DND-41 (cell line): Measurements from ENCODE around the gene NPFFR1.

Source experiments
- ATAC-seq: fragments of 200-7000 bp; cut with Tn5 transposase; 3 replicates; pipeline ENCODE4 v1.9.1; 2021; ENCODE audit warnings: low read depth; ENCODE audit not compliant: insufficient read depth
- DNase-seq: peaks from one replicate; pipeline ENCODE4 v3.0.0-alpha.2; 2020
- H2AFZ ChIP-seq: 2 replicates; pipeline ENCODE4 v1.6.0; 2012; ENCODE audit warnings: low read depth, low read length
- H3K27ac ChIP-seq: 2 replicates; pipeline ENCODE4 v1.5.1; 2012; ENCODE audit warnings: low read length, inconsistent platforms
- H3K27me3 ChIP-seq: fragments of 200-600 bp; sonication (generic); 2 replicates; pipeline ENCODE4 v1.6.0; 2012; ENCODE audit warnings: low read length, mild to moderate bottlenecking, inconsistent platforms; ENCODE audit not compliant: insufficient read depth, poor library complexity
- H3K36me3 ChIP-seq: 2 replicates; pipeline ENCODE4 v1.5.1; 2012; ENCODE audit warnings: low read length, inconsistent platforms; ENCODE audit not compliant: insufficient read depth
- H3K4me1 ChIP-seq: 2 replicates; pipeline ENCODE4 v1.5.1; 2012; ENCODE audit warnings: mild to moderate bottlenecking, low read length; ENCODE audit not compliant: insufficient read depth
- H3K4me2 ChIP-seq: 2 replicates; pipeline ENCODE4 v1.6.0; 2012; ENCODE audit warnings: mild to moderate bottlenecking, moderate library complexity, low read length, inconsistent platforms; ENCODE audit not compliant: insufficient read depth
- H3K4me3 ChIP-seq, 2 experiments: fragments of 200-600 bp in 1 of 2; shearing (Covaris generic) in 1 of 2; 2 replicates each; pipeline ENCODE4 v1.5.1; 2012 to 2016; ENCODE audit warnings: inconsistent platforms in 2 of 2, low read length in 2 of 2, mild to moderate bottlenecking in 2 of 2, low read depth in 1 of 2, moderate library complexity in 1 of 2
- H3K79me2 ChIP-seq: 2 replicates; pipeline ENCODE4 v1.6.0; 2012; ENCODE audit warnings: low read length, inconsistent platforms; ENCODE audit not compliant: insufficient read depth
- H3K9ac ChIP-seq: 2 replicates; pipeline ENCODE4 v1.6.0; 2012; ENCODE audit warnings: low read depth, mild to moderate bottlenecking, inconsistent platforms, low read length, moderate library complexity
- H3K9me3 ChIP-seq: 2 replicates; pipeline ENCODE4 v1.5.1; 2012; ENCODE audit warnings: low read length, moderate library complexity, mild to moderate bottlenecking, inconsistent platforms; ENCODE audit not compliant: insufficient read depth, severe bottlenecking
- H4K20me1 ChIP-seq: 2 replicates; pipeline ENCODE4 v1.6.0; 2012; ENCODE audit warnings: low read length; ENCODE audit not compliant: insufficient read depth
- EZH2 ChIP-seq: IDR thresholded peaks from 3 replicates; pipeline ENCODE4 v1.6.1; 2012; ENCODE audit warnings: borderline replicate concordance, low read depth, mild to moderate bottlenecking, moderate library complexity, low read length, inconsistent platforms; ENCODE audit not compliant: severe bottlenecking
- TF ChIP-seq, protein P1 (sequence below): IDR thresholded peaks from 2 replicates; pipeline ENCODE4 v1.5.1; 2012; ENCODE audit warnings: borderline replicate concordance, low read length, moderate library complexity, mild to moderate bottlenecking; ENCODE audit not compliant: poor library complexity, severe bottlenecking; ENCODE audit errors: extremely low read depth

Gene NPFFR1

GRCh38 chr10:70323138-70323696 lies 39.4 kb upstream of the NPFFR1 start:
- Histone ChIP-seq H3K4me2 (no peak overlapping the region), H3K36me3 (peaks cover 44% of the 10 kb centered on the region), H3K9me3 (no peaks in the 10 kb centered on the region), H3K27ac (no peak overlapping the region), H3K27me3 (no peaks in the 10 kb centered on the region), H3K79me2 (peaks cover 3% of the 10 kb centered on the region; the same call in 1 of the 2 replicates), H4K20me1 (peaks cover 29% of the 10 kb centered on the region), H3K4me3 (no peak overlapping the region), H2AFZ (no peak overlapping the region), H3K9ac (no peak overlapping the region), H3K4me1 (no peaks in the 10 kb centered on the region)
- ATAC-seq (no peak), DNase-seq (no peak)
- TF ChIP-seq, protein P1, sequence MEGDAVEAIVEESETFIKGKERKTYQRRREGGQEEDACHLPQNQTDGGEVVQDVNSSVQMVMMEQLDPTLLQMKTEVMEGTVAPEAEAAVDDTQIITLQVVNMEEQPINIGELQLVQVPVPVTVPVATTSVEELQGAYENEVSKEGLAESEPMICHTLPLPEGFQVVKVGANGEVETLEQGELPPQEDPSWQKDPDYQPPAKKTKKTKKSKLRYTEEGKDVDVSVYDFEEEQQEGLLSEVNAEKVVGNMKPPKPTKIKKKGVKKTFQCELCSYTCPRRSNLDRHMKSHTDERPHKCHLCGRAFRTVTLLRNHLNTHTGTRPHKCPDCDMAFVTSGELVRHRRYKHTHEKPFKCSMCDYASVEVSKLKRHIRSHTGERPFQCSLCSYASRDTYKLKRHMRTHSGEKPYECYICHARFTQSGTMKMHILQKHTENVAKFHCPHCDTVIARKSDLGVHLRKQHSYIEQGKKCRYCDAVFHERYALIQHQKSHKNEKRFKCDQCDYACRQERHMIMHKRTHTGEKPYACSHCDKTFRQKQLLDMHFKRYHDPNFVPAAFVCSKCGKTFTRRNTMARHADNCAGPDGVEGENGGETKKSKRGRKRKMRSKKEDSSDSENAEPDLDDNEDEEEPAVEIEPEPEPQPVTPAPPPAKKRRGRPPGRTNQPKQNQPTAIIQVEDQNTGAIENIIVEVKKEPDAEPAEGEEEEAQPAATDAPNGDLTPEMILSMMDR: no peak
- no peak for TF ChIP-seq EZH2

GRCh38 chr10:70321897-70322890 lies 38.4 kb upstream of the NPFFR1 start:
- H3K9me3 ChIP-seq: no peaks in the 10 kb centered on the region
- no peaks in the 10 kb centered on the region for H3K79me2 ChIP-seq
- ATAC-seq (no peak), DNase-seq (no peak)
- no peak overlapping the region for H3K4me2 ChIP-seq
- no peak for TF ChIP-seq EZH2
- TF ChIP-seq, protein P1: no peak
- H3K27ac ChIP-seq: no peak overlapping the region
- H3K36me3 ChIP-seq: peaks cover 51% of the 10 kb centered on the region
- H3K4me1 ChIP-seq: no peaks in the 10 kb centered on the region
- no peak overlapping the region for H3K9ac ChIP-seq
- H4K20me1 ChIP-seq: peaks cover 29% of the 10 kb centered on the region
- H2AFZ ChIP-seq: no peak overlapping the region
- H3K4me3 ChIP-seq: no peak overlapping the region
- H3K27me3 ChIP-seq: no peaks in the 10 kb centered on the region

DNA sequence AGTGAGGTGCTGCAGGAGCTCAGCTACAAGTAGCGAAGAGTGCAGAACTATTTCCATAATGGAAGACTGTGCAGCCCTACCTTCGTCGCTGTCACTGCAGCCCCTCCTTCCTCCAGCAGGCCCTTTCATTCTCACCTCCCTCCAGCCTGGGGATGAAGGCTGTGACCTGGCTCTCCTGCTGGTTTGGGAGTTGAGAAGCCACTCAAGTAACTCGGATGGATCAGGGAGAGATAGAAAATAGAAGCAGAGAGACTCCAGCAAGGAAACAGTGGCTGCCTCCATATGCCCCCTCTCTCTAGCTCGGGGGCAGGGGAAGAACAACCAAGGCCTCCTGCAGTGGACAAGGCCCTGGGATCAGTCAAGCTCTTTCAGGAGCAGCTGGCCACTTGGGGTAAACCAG lies 37.4 kb upstream of the NPFFR1 start:
- no peak overlapping the region for H2AFZ ChIP-seq
- H3K9me3 ChIP-seq: no peaks in the 10 kb centered on the region
- H3K79me2 ChIP-seq: no peaks in the 10 kb centered on the region
- peaks cover 35% of the 10 kb centered on the region for H4K20me1 ChIP-seq
- H3K4me1 ChIP-seq: no peaks in the 10 kb centered on the region
- no peak overlapping the region for H3K27ac ChIP-seq
- no peak overlapping the region for H3K4me3 ChIP-seq
- peaks cover 59% of the 10 kb centered on the region for H3K36me3 ChIP-seq
- ATAC-seq (no peak), DNase-seq (no peak)
- no peak overlapping the region for H3K9ac ChIP-seq
- H3K27me3 ChIP-seq: no peaks in the 10 kb centered on the region
- TF ChIP-seq, protein P1: no peak
- H3K4me2 ChIP-seq: no peak overlapping the region
